NCI-H2171 (cell line): ENCODE data around the gene THRB.
"Not testable (repeated sequence)": the region's sequence is repeated elsewhere in the genome, so short reads cannot be mapped to it uniquely, and the experiment has no call there.

ENCODE experiments used
- DNase-seq: peaks from one replicate; lab custom pipeline; 2025; lab: John Stamatoyannopoulos, UW

The THRB gene

GRCh38 chr3:24447836-24448235 is 46.8 kb downstream of the THRB start:
- no peak for DNase-seq

DNA sequence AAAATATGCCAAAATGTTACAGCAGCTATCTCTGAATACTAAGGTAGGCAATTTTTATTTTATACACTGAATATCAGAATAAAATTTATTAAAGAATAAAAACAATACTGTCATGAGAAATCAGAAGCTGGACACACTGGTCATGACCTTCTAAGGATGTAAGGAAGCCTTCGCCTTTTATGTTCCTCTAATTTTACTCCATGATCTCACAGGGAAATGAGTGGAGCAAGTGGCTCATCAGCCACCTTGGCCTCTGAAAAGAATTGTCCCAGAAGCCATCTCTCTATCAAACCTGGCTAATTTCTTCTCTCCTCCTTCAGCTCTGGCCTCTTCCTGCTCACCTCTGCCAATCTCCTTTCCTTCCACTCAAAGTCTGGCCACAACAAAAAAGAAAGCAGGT is 48.6 kb downstream of the THRB start:
- no peak for DNase-seq

GRCh38 chr3:24443476-24443875 is 51.2 kb downstream of the THRB start:
- DNase-seq, result no peak

- no peak for DNase-seq
Observed at GRCh38 chr3:24440760-24441464, 53.7 kb downstream of the THRB start.

DNA sequence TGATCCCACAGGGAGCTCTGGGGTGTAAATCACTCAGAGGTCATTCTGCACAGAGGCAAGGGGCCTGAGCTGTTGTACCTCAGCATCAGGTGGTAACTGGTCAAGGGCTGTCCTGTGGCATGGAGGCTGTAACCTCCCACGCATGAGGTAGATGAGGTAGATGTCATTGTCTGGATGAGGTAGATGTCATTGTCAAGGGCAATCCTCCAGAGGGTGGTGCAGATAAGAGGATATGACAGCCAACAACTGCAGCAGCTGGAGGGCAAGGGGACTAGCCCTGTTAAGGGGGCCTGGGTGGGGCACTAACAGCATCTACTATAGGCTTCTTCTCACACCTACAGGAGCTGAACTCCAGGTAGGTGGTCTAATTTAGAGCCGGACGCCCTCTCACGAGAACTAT is 55.6 kb downstream of the THRB start:
- no peak for DNase-seq

GRCh38 chr3:24437326-24437725 is 57.3 kb downstream of the THRB start:
- DNase-seq, result no peak

- DNase-seq, result no peak
Observed at GRCh38 chr3:24435584-24435983, 59.1 kb downstream of the THRB start.

DNA sequence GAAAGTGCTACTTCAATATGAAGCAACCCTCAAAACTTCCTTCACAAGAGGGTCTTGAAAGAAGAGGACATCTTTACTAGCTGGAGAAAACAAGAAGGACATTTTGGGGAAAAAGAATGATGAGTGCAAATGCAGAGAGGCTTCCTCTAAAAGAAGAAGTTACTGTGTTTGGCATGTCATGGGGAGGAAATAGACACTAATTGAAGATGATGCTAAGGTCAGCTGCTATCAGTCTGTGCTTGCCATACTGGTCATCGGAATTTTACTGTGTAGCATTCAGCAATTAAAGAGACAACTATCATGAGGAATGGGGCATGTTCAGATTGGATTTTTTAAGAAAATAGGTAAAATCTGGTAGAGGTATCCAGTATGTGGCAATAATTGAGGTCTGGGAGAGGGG is 60.0 kb downstream of the THRB start:
- no peak for DNase-seq

DNA sequence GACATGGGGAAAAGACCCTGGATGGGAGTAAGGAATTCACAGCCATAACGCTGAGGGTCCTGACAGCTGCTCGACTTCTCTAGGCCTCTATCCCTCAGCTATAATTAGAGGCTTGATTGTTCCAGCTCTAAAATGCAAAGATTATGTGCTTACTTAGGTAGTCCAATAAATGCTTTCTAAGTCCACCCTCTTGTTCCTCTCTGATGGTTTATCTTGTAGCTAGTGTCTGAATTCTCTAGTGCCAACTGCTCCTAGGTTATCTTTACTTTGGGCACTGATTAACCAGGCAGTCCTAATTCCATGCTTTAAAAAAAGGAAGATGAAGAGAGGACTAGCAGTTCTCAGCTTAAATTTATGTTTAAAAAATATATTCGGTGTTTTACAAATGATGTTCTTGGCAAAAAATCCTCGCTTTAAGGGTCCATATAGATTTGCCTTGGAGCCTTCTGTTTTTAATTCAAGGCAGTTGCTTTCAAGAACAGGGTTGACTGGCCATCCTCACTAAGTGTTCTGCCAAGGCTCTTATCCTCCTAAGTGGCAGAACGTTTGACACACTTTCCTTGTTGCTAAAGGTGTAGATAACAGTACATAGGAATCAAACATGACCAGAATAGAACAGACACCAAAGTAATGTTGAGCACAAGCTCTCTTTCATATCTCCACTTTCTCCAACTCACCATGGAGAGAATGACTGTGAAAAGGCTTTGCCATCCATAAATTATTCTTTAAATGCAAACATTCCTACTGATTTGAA is 60.6 kb downstream of the THRB start:
- no peak for DNase-seq

GRCh38 chr3:24432989-24433388 is 61.7 kb downstream of the THRB start:
- DNase-seq, result no peak

DNA sequence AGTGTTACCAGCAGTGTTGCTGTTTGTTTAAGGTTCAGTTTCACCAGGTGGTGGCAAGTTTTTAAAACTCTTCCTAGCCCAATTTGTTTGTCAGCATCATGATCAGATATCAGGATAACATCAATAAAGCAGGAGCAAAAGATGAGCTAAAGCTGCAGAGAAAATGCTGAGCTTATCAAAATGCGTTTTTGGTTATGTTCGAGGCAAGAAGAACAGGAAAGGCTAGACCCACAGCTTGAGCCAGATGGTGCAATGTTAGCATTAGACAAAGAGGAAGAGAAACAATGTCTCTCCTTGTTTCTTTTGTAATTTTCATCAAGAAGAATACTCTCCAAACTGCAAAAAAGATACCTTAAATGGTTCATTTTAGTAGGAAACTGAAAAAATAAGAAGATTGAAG is 66.2 kb downstream of the THRB start:
- DNase-seq, result no peak

- DNase-seq, result no peak
Observed at GRCh38 chr3:24426896-24427295, 67.8 kb downstream of the THRB start.

DNA sequence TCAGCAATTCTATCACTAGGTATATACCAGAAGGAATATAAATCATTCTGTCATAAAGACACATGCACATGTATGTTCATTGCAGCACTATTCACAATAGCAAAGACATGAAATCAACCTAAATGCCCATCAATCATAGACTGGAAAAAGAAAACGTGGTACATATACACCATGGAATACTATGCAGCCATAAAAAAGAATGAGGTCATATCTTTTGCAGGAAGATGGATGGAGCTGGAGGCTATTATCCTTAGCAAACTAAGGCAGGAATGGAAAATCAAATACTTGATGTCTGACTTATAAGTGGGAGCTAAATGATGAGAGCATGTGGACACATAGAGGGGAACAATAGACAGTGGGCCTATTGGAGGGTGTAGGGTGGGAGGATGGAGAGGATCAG is 73.8 kb downstream of the THRB start:
- DNase-seq, result not testable (repeated sequence)

DNA sequence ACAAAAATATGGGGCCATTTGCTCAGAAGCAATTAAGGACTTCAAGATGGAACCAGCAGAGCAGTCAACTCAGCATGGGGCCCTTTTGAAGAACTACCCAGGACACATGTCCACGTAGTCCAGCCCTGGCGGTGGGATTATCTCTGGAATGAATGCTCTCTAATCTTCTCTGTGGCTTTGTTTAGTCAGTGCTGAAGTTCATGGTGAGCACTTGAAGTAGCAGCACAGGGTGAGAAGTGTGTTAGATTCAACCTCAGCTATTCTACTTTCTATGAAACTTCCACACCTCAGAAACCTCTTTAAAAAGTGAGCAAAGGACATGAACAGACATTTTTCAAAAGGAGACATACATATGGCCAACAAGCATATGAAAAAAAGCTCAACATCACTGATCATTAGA is 74.4 kb downstream of the THRB start:
- no peak for DNase-seq

- DNase-seq, result no peak
Observed at GRCh38 chr3:24419067-24419791, 75.4 kb downstream of the THRB start.

GRCh38 chr3:24417730-24418129 is 76.9 kb downstream of the THRB start:
- DNase-seq, result no peak

GRCh38 chr3:24416224-24416623 is 78.4 kb downstream of the THRB start:
- DNase-seq, result no peak

- no peak for DNase-seq
Observed at GRCh38 chr3:24415824-24416223, 78.8 kb downstream of the THRB start.

- DNase-seq, result not testable (repeated sequence)
Observed at GRCh38 chr3:24413662-24414061, 81.0 kb downstream of the THRB start.

DNA sequence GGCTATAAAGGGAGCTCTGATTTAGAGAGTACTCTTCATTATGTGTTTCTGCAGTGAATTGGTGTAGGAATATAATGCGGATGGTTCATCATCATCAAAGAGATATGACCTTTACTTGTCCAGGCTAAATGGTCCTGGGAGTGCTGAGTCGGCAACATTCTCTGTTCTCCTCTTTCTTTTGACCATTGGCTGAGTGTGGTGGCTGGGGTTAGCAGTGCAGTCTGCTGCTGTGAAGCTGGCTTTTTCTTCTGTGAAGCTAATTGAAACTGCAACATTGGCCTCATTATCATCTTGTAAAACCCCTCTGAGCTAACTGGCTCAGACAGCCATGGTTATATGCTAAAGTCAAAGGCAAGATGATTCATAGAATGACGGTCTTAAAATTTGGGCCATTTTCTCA is 83.8 kb downstream of the THRB start:
- no peak for DNase-seq

- no peak for DNase-seq
Observed at GRCh38 chr3:24407980-24408680, 86.5 kb downstream of the THRB start.

- DNase-seq, result no peak
Observed at GRCh38 chr3:24406900-24407299, 87.8 kb downstream of the THRB start.
